H1 (cell line): ENCODE results near the gene LURAP1L. TPM values are rescaled to one million over a fixed set of nuclear protein-coding genes. Genes with fewer than 3 reads are reported as not detected.

Experiments used
- CTCF ChIA-PET: fragments of 300-600 bp; sonication (Branson Sonifier 250); formaldehyde crosslinking; loops from one replicate; lab custom pipeline; 2021; ENCODE audit not compliant: partially characterized antibody; lab: Charles Lee
- POLR2A ChIA-PET: fragments of 300-600 bp; sonication (Branson Sonifier 250); formaldehyde crosslinking; loops from one replicate; lab custom pipeline; 2021; ENCODE audit warnings: inconsistent platforms; ENCODE audit not compliant: partially characterized antibody; lab: Charles Lee
- DNase-seq, 2 experiments: peaks; one replicate each; pipeline versions ENCODE4 v3.0.0 to v3.0.0-alpha.2; 2010 to 2022; ENCODE audit warnings: low spot score in 2 of 2, low read depth in 1 of 2, mixed read lengths in 1 of 2
- FAIRE-seq: peaks from 2 replicates; lab custom pipeline; 2011; peaks lifted over from hg19 to GRCh38; lab: Jason Lieb, UNC
- H2AFZ ChIP-seq: 2 replicates; pipeline ENCODE4 v1.8.1; 2012; ENCODE audit warnings: low read length, inconsistent platforms
- H2AK5ac ChIP-seq: 2 replicates; pipeline ENCODE4 v1.6.1; 2013; ENCODE audit warnings: low read depth, low read length
- H2BK120ac ChIP-seq: replicated peaks from 2 replicates; pipeline ENCODE3; 2013; ENCODE audit warnings: low read depth, low read length, inconsistent platforms
- H2BK12ac ChIP-seq: 2 replicates; pipeline ENCODE4 v1.6.1; 2013; ENCODE audit warnings: low read depth, low read length
- H2BK15ac ChIP-seq: 2 replicates; pipeline ENCODE4 v1.6.1; 2013; ENCODE audit warnings: low read length
- H2BK20ac ChIP-seq: 2 replicates; pipeline ENCODE4 v1.6.1; 2013; ENCODE audit warnings: low read length
- H2BK5ac ChIP-seq: 2 replicates; pipeline ENCODE4 v1.6.1; 2013; ENCODE audit warnings: low read depth, low read length
- H3K14ac ChIP-seq: 2 replicates; pipeline ENCODE4 v1.6.1; 2013; ENCODE audit warnings: inconsistent platforms; ENCODE audit not compliant: insufficient read length
- H3K18ac ChIP-seq: 2 replicates; pipeline ENCODE4 v1.6.1; 2013; ENCODE audit warnings: low read length; ENCODE audit errors: extremely low read depth
- H3K23ac ChIP-seq: 2 replicates; pipeline ENCODE4 v1.6.1; 2013; ENCODE audit warnings: inconsistent platforms; ENCODE audit not compliant: insufficient read length
- H3K23me2 ChIP-seq: 2 replicates; pipeline ENCODE4 v1.6.1; 2013; ENCODE audit warnings: low read depth, low read length
- H3K27ac ChIP-seq: 2 replicates; pipeline ENCODE4 v1.6.1; 2011; ENCODE audit warnings: low read depth, low read length, inconsistent platforms
- H3K27me3 ChIP-seq, 4 experiments: replicated peaks in 1 of 4; 1 replicate in 1 of 4; 2 replicates in 3 of 4; pipeline versions ENCODE4 v1.6.1 to v1.8.1; 2011 to 2013; ENCODE audit warnings: low read length in 3 of 4, mild to moderate bottlenecking in 3 of 4, inconsistent platforms in 2 of 4, mixed read lengths in 2 of 4, moderate library complexity in 1 of 4; ENCODE audit not compliant: control insufficient read depth in 3 of 4, insufficient read depth in 3 of 4; ENCODE audit errors: extremely low read depth in 1 of 4
- H3K36me3 ChIP-seq, 4 experiments: 2 replicates each; pipeline versions ENCODE4 v1.6.1 to v1.8.1; 2011 to 2013; ENCODE audit warnings: mild to moderate bottlenecking in 4 of 4, low read length in 3 of 4, moderate library complexity in 2 of 4, control low read depth in 1 of 4, inconsistent platforms in 1 of 4; ENCODE audit not compliant: insufficient read depth in 4 of 4, control insufficient read depth in 2 of 4
- H3K4ac ChIP-seq: replicated peaks from 2 replicates; pipeline ENCODE3; 2013; ENCODE audit warnings: low read length, low read depth, mixed read lengths, inconsistent platforms; ENCODE audit not compliant: insufficient read length
- H3K4me1 ChIP-seq, 4 experiments: replicated peaks in 1 of 4; 1 replicate in 1 of 4; 2 replicates in 3 of 4; pipeline versions ENCODE4 v1.6.1 to v1.8.1; 2011 to 2013; ENCODE audit warnings: low read length in 3 of 4, inconsistent platforms in 2 of 4, mixed read lengths in 1 of 4; ENCODE audit not compliant: insufficient read depth in 4 of 4, control insufficient read depth in 3 of 4
- H3K4me2 ChIP-seq, 2 experiments: 2 replicates each; pipeline versions ENCODE4 v1.6.1 to v1.8.1; 2011 to 2013; ENCODE audit warnings: low read depth in 2 of 2, low read length in 2 of 2, control low read depth in 1 of 2, inconsistent platforms in 1 of 2, mild to moderate bottlenecking in 1 of 2; ENCODE audit not compliant: insufficient read depth in 1 of 2
- H3K4me3 ChIP-seq, 4 experiments: fragments of 200-600, 300-600 bp in 1 of 4; sonication (generic), shearing (Covaris generic), sonication (Bioruptor Twin) in 1 of 4; 2 replicates each; pipeline versions ENCODE4 v1.5.1 to v1.8.1; 2011 to 2016; ENCODE audit warnings: low read length in 4 of 4, low read depth in 3 of 4, control low read depth in 2 of 4, inconsistent platforms in 2 of 4, mild to moderate bottlenecking in 2 of 4, mixed read lengths in 1 of 4, moderate library complexity in 1 of 4; ENCODE audit not compliant: insufficient read depth in 2 of 4; ENCODE audit errors: extremely low read depth in 1 of 4
- H3K56ac ChIP-seq: replicated peaks from 2 replicates; pipeline ENCODE3; 2013; ENCODE audit warnings: low read depth, mild to moderate bottlenecking, mixed read lengths, low read length, inconsistent platforms; ENCODE audit not compliant: insufficient read length
- H3K79me1 ChIP-seq: 2 replicates; pipeline ENCODE4 v1.6.1; 2013; ENCODE audit warnings: low read depth, low read length, control low read depth
- H3K79me2 ChIP-seq, 2 experiments: 2 replicates each; pipeline versions ENCODE4 v1.6.1 to v1.8.1; 2012 to 2013; ENCODE audit warnings: low read length in 2 of 2, mild to moderate bottlenecking in 2 of 2, inconsistent platforms in 1 of 2; ENCODE audit not compliant: insufficient read depth in 2 of 2, control insufficient read depth in 1 of 2
- H3K9ac ChIP-seq, 4 experiments: replicated peaks in 1 of 4; 1 replicate in 1 of 4; 2 replicates in 3 of 4; pipeline versions ENCODE4 v1.6.1 to v1.8.1; 2011 to 2013; ENCODE audit warnings: low read depth in 3 of 4, low read length in 3 of 4, control low read depth in 2 of 4, mild to moderate bottlenecking in 2 of 4, moderate library complexity in 2 of 4, inconsistent platforms in 1 of 4; ENCODE audit errors: extremely low read depth in 1 of 4
- H3K9me3 ChIP-seq, 2 experiments: 2 replicates each; pipeline versions ENCODE4 v1.6.1 to v1.8.1; 2012 to 2013; ENCODE audit warnings: mild to moderate bottlenecking in 2 of 2, moderate library complexity in 2 of 2, control low read depth in 1 of 2, inconsistent platforms in 1 of 2, low read depth in 1 of 2, low read length in 1 of 2, mixed read lengths in 1 of 2; ENCODE audit not compliant: insufficient read depth in 2 of 2
- H4K20me1 ChIP-seq, 2 experiments: replicated peaks in 1 of 2; 2 replicates each; pipeline versions ENCODE3 to v1.8.1; 2011 to 2013; ENCODE audit warnings: inconsistent platforms in 2 of 2, low read length in 2 of 2, mild to moderate bottlenecking in 1 of 2; ENCODE audit not compliant: insufficient read depth in 2 of 2, control insufficient read depth in 1 of 2
- H4K5ac ChIP-seq: 2 replicates; pipeline ENCODE4 v1.6.1; 2013; ENCODE audit warnings: low read length, low read depth, mixed read lengths, inconsistent platforms; ENCODE audit not compliant: insufficient read length
- H4K8ac ChIP-seq: 2 replicates; pipeline ENCODE4 v1.8.0; 2013; ENCODE audit warnings: mild to moderate bottlenecking, moderate library complexity, low read length, inconsistent platforms; ENCODE audit not compliant: insufficient read depth; ENCODE audit errors: extremely low read depth
- H4K91ac ChIP-seq: replicated peaks from 2 replicates; pipeline ENCODE3; 2013; ENCODE audit warnings: low read length, mixed read lengths, inconsistent platforms; ENCODE audit not compliant: insufficient read length
- ASH2L ChIP-seq: fragments of 200-600, 300-600 bp; sonication (generic); IDR thresholded peaks from one replicate; pipeline ENCODE4 v1.7.1; 2017; ENCODE audit warnings: low read length
- BACH1 ChIP-seq: IDR thresholded peaks from 2 replicates; pipeline ENCODE4 v1.6.1; 2012; ENCODE audit warnings: low read length, improper control_type of control experiment
- CBX5 ChIP-seq: fragments of 300-800, 300-1000 bp; sonication (generic); IDR thresholded peaks from 2 replicates; pipeline ENCODE4 v1.7.1; 2016; ENCODE audit warnings: antibody characterized with exemption, low read length, low read depth
- CREB1 ChIP-seq: IDR thresholded peaks from 2 replicates; pipeline ENCODE4 v1.6.1; 2012; ENCODE audit warnings: inconsistent platforms
- CTBP2 ChIP-seq: IDR thresholded peaks from 2 replicates; pipeline ENCODE4 v1.7.0; 2011; ENCODE audit warnings: borderline replicate concordance, mild to moderate bottlenecking, moderate library complexity, mixed read lengths, low read length; ENCODE audit not compliant: insufficient read depth, insufficient read length
- E2F6 ChIP-seq: IDR thresholded peaks from 2 replicates; pipeline ENCODE4 v1.6.1; 2012; ENCODE audit warnings: inconsistent platforms
- NANOG ChIP-seq: IDR thresholded peaks from 2 replicates; pipeline ENCODE4 v1.6.1; 2011; ENCODE audit warnings: low read length, low read depth, mild to moderate bottlenecking, inconsistent platforms; ENCODE audit not compliant: insufficient read depth, poor library complexity, severe bottlenecking
- RFX5 ChIP-seq: IDR thresholded peaks from 2 replicates; pipeline ENCODE4 v1.6.1; 2011; ENCODE audit warnings: low read depth, low read length, improper control_type of control experiment, borderline replicate concordance
- SIN3A ChIP-seq, 2 experiments: IDR thresholded peaks in 1 of 2; conservative IDR thresholded peaks in 1 of 2; 2 replicates each; pipeline ENCODE4 v1.6.1; 2011 to 2012; ENCODE audit warnings: low read length in 2 of 2, improper control_type of control experiment in 1 of 2, low read depth in 1 of 2, mild to moderate bottlenecking in 1 of 2
- SIX5 ChIP-seq: IDR thresholded peaks from 2 replicates; pipeline ENCODE4 v1.6.1; 2011; ENCODE audit warnings: mild to moderate bottlenecking, low read depth, low read length
- SP1 ChIP-seq: IDR thresholded peaks from 2 replicates; pipeline ENCODE4 v1.6.1; 2011; ENCODE audit warnings: low read depth, low read length
- ZNF274 ChIP-seq: IDR thresholded peaks from 2 replicates; pipeline ENCODE4 v1.7.0; 2012; ENCODE audit warnings: low read length, borderline replicate concordance; ENCODE audit errors: extremely low read depth
- WGBS, 2 experiments: shearing (Covaris generic) in 1 of 2; methylation state at CpG; one replicate each; pipeline versions ENCODE4 v1.1.6 to v1.1.7; 2013 to 2015; ENCODE audit warnings: low lambda C conversion rate in 2 of 2, mixed read lengths in 2 of 2, inconsistent platforms in 1 of 2, low coverage in 1 of 2, missing lambda C conversion rate in 1 of 2; ENCODE audit not compliant: insufficient replicate concordance in 2 of 2, insufficient coverage in 1 of 2, insufficient read length in 1 of 2; ENCODE audit errors: extremely low coverage in 1 of 2, missing lambda C conversion rate in 1 of 2; 5-methylcytosine and 5-hydroxymethylcytosine counted together
- polyA plus RNA-seq, 7 experiments: library from polyadenylated mRNA; depleted of rRNA in 3 of 7; stranded (reverse) in 5 of 7; unstranded in 2 of 7; fragments of >200 nt in 5 of 7; fragments of 200-250 nt in 2 of 7; gene quantifications; 1 replicate in 5 of 7; 2 replicates in 1 of 7; 4 replicates in 1 of 7; pipeline versions ENCODE4 v1.2.1 to v1.2.3, GENCODE V29; 2011 to 2013; ENCODE audit warnings: missing spikeins in 2 of 7, mixed read lengths in 2 of 7
- total RNA-seq: library from RNA; stranded (reverse); fragmentation: NEBNext Ultra II Directional; extraction: Animal tissue kit (Norgen Biotek cat#: 25700); gene quantifications from 2 replicates; pipeline ENCODE4 v1.2.1, GENCODE V29; 2021

The LURAP1L gene
- total and polyA plus RNA-seq, 2 of the 8 experiments (the other 6 are each of a cell fraction or from before 2014, with no cell fraction given), result 0.63 to 1.2 TPM

GRCh38 chr9:12777121-12778022 is 2.6 kb downstream of the LURAP1L start:
- CTCF ChIA-PET, result interaction anchor here (0.8 to 4.0 kb wide), 14 partner anchors 7 to 257 kb away, joined by 3 to 30 read pairs (median 4); no protein-coding TSS in a partner anchor
- Histone ChIP-seq H4K91ac (no peak overlapping the region), H4K8ac (no peak overlapping the region), H3K36me3 (no peaks in the 10 kb centered on the region), H3K79me1 (no peaks in the 10 kb centered on the region), H3K4me2 (no peak overlapping the region; a peak in 1 of 4 replicates), H2BK20ac (no peak overlapping the region), H2BK120ac (no peak overlapping the region), H3K4ac (no peak overlapping the region), H3K23me2 (peaks cover 14% of the 10 kb centered on the region; the same call in 1 of the 2 replicates), H3K27me3 (peaks cover 0 to 14% (median 8%) of the 10 kb centered on the region in 4 experiments; a peak in 6 of 7 replicates), H3K9me3 (no peaks in the 10 kb centered on the region), H2BK15ac (no peak overlapping the region), H3K9ac (no peak overlapping the region), H2BK12ac (no peak overlapping the region), H3K27ac (no peak overlapping the region), H2AK5ac (no peak overlapping the region), H4K20me1 (no peaks in the 10 kb centered on the region), H3K18ac (no peak overlapping the region), H2AFZ (no peak overlapping the region), H3K4me1 (no peaks in the 10 kb centered on the region), H3K56ac (no peak overlapping the region), H3K4me3 (no peak overlapping the region), H3K79me2 (no peaks in the 10 kb centered on the region), H3K14ac (no peak overlapping the region), H2BK5ac (no peak overlapping the region), H3K23ac (no peak overlapping the region), H4K5ac (no peak overlapping the region)
- FAIRE-seq (no peak), DNase-seq (no peak)
- POLR2A ChIA-PET, result no interaction called here
- WGBS, 2 experiments, result 88% methylated on average over 7 of the region's 7 CpGs; no CpG with 5 or more reads in 1 of the 2 experiments
- TF ChIP-seq RFX5 (no peak), ZNF274 (no peak), BACH1 (no peak), CREB1 (no peak), ASH2L (no peak), E2F6 (no peak), CTBP2 (no peak), SIX5 (no peak), CBX5 (no peak), SP1 (no peak), SIN3A (conservative IDR thresholded peaks at IDR 0.05 in 1 of 2, IDR thresholded peaks at IDR 0.05 in 1 of 2; ENCODE audit: low read depth in 1 of 2, low read length in 2 of 2) (no peak), NANOG (no peak)
